ENCODE data around the gene TRIML1.

Gene TRIML1

GRCh38 chr4:188194421-188194820 is 55.2 kb downstream of the TRIML1 start:
- FAIRE-seq (no peak), DNase-seq (ENCODE audit: insufficient read length) (no peak)
- no peak for TF ChIP-seq POLR2AphosphoS5 (IDR thresholded peaks at IDR 0.05; ENCODE audit: low read depth, low read length)
- no peak for TF ChIP-seq TAF1 (IDR thresholded peaks at IDR 0.05; ENCODE audit: borderline replicate concordance, low read depth, low read length)
- TF ChIP-seq POLR2A (IDR thresholded peaks at IDR 0.05; ENCODE audit: low read depth, low read length): no peak

GRCh38 chr4:188195389-188195985 is 56.2 kb downstream of the TRIML1 start:
- no peak for DNase-seq (ENCODE audit: insufficient read length)
- no peak for FAIRE-seq
- TF ChIP-seq POLR2A (IDR thresholded peaks at IDR 0.05; ENCODE audit: low read depth, low read length): no peak
- TF ChIP-seq TAF1 (IDR thresholded peaks at IDR 0.05; ENCODE audit: borderline replicate concordance, low read depth, low read length): no peak

GRCh38 chr4:188196134-188196735 is 57.0 kb downstream of the TRIML1 start:
- TF ChIP-seq TAF1 (IDR thresholded peaks at IDR 0.05; ENCODE audit: borderline replicate concordance, low read depth, low read length): no peak
- TF ChIP-seq POLR2AphosphoS5 (IDR thresholded peaks at IDR 0.05; ENCODE audit: low read depth, low read length): no peak
- TF ChIP-seq POLR2A (IDR thresholded peaks at IDR 0.05; ENCODE audit: low read depth, low read length): no peak
- no peak for DNase-seq (ENCODE audit: insufficient read length)
- FAIRE-seq: no peak

Measured in GM12892 (cell line).